Astrocyte (in vitro differentiated cells and primary cell): ENCODE measurements around the gene HOMER1. TPM values are rescaled to one million over a fixed set of nuclear protein-coding genes. Genes with fewer than 3 reads are reported as not detected.

Experiments
- DNase-seq: peaks from one replicate; pipeline ENCODE4 v3.0.0-alpha.2; 2010; ENCODE audit warnings: low read depth
- FAIRE-seq: peaks from 2 replicates; lab custom pipeline; 2011; peaks lifted over from hg19 to GRCh38; lab: Jason Lieb, UNC
- H2AFZ ChIP-seq: 2 replicates; pipeline ENCODE4 v1.6.0; 2012; ENCODE audit warnings: low read depth, low read length, inconsistent platforms
- H3K27ac ChIP-seq: 2 replicates; pipeline ENCODE4 v1.5.1; 2011; ENCODE audit warnings: low read depth, low read length, inconsistent platforms
- H3K27me3 ChIP-seq: 2 replicates; pipeline ENCODE4 v1.6.0; 2011; ENCODE audit warnings: low read length, inconsistent platforms; ENCODE audit not compliant: insufficient read depth
- H3K36me3 ChIP-seq: 2 replicates; pipeline ENCODE4 v1.5.1; 2011; ENCODE audit warnings: low read length, inconsistent platforms; ENCODE audit not compliant: insufficient read depth
- H3K4me1 ChIP-seq: 2 replicates; pipeline ENCODE4 v1.5.1; 2011; ENCODE audit warnings: low read length, inconsistent platforms; ENCODE audit not compliant: insufficient read depth
- H3K4me2 ChIP-seq: 2 replicates; pipeline ENCODE4 v1.6.0; 2012; ENCODE audit warnings: low read length, inconsistent platforms
- H3K4me3 ChIP-seq: 2 replicates; pipeline ENCODE4 v1.5.1; 2011; ENCODE audit warnings: low read depth, mild to moderate bottlenecking, low read length, inconsistent platforms; ENCODE audit not compliant: insufficient read depth
- H3K79me2 ChIP-seq: 2 replicates; pipeline ENCODE4 v1.6.0; 2012; ENCODE audit warnings: mild to moderate bottlenecking, low read length, inconsistent platforms; ENCODE audit not compliant: insufficient read depth
- H3K9ac ChIP-seq: 2 replicates; pipeline ENCODE4 v1.6.0; 2012; ENCODE audit warnings: mild to moderate bottlenecking, low read length, inconsistent platforms
- H3K9me3 ChIP-seq: 2 replicates; pipeline ENCODE4 v1.5.1; 2012; ENCODE audit warnings: low read depth, mild to moderate bottlenecking, low read length, inconsistent platforms; ENCODE audit not compliant: insufficient read depth
- H4K20me1 ChIP-seq: 2 replicates; pipeline ENCODE4 v1.6.0; 2012; ENCODE audit warnings: low read length, inconsistent platforms; ENCODE audit not compliant: insufficient read depth
- H3K27ac Mint-ChIP-seq: one replicate; pipeline ENCODE4 v1.8.0; 2021; ENCODE audit warnings: mild to moderate bottlenecking, mixed read lengths; ENCODE audit not compliant: unreplicated experiment
- H3K27me3 Mint-ChIP-seq: one replicate; pipeline ENCODE4 v1.8.0; 2021; ENCODE audit warnings: low read depth, mixed read lengths; ENCODE audit not compliant: unreplicated experiment
- H3K36me3 Mint-ChIP-seq: one replicate; pipeline ENCODE4 v1.8.0; 2021; ENCODE audit warnings: low read depth, mixed read lengths; ENCODE audit not compliant: unreplicated experiment
- H3K4me1 Mint-ChIP-seq: one replicate; pipeline ENCODE4 v1.8.0; 2021; ENCODE audit warnings: low read depth, mixed read lengths; ENCODE audit not compliant: unreplicated experiment
- H3K4me3 Mint-ChIP-seq: one replicate; pipeline ENCODE4 v1.8.0; 2021; ENCODE audit warnings: mild to moderate bottlenecking, moderate library complexity, mixed read lengths; ENCODE audit not compliant: unreplicated experiment
- H3K9me3 Mint-ChIP-seq: one replicate; pipeline ENCODE4 v1.8.0; 2021; ENCODE audit warnings: mild to moderate bottlenecking, mixed read lengths; ENCODE audit not compliant: unreplicated experiment
- CTCF ChIP-seq: IDR thresholded peaks from 2 replicates; pipeline ENCODE4 v1.5.1; 2011; ENCODE audit warnings: low read depth, mild to moderate bottlenecking, inconsistent platforms, low read length, moderate library complexity; ENCODE audit not compliant: insufficient read depth
- EZH2 ChIP-seq: IDR thresholded peaks from 2 replicates; pipeline ENCODE4 v1.6.1; 2012; ENCODE audit warnings: mild to moderate bottlenecking, low read length, inconsistent platforms; ENCODE audit not compliant: insufficient read depth
- total RNA-seq: library from RNA; stranded (reverse); gene quantifications from 2 replicates; pipeline ENCODE4 v1.2.1, GENCODE V29; 2021

HOMER1 gene
- total RNA-seq, 1 donor from 2014 or later: 26.9 TPM

GRCh38 chr5:79329453-79329852 lies 184.5 kb downstream of the HOMER1 start:
- Histone ChIP-seq H3K9me3 (no peaks in the 10 kb centered on the region), H3K27me3 (no peaks in the 10 kb centered on the region), H4K20me1 (no peaks in the 10 kb centered on the region), H3K9ac (no peak overlapping the region), H2AFZ (no peak overlapping the region), H3K79me2 (no peaks in the 10 kb centered on the region), H3K36me3 (no peaks in the 10 kb centered on the region), H3K4me2 (no peak overlapping the region), H3K4me1 (no peaks in the 10 kb centered on the region), H3K4me3 (no peak overlapping the region), H3K27ac (no peak overlapping the region)
- Mint-ChIP-seq H3K4me3 (no peak overlapping the region), H3K27ac (peak overlapping the region; percentile 29), H3K36me3 (peaks cover 14% of the 10 kb centered on the region), H3K9me3 (no peaks in the 10 kb centered on the region), H3K27me3 (no peaks in the 10 kb centered on the region), H3K4me1 (peaks cover 5% of the 10 kb centered on the region)
- TF ChIP-seq CTCF: no peak
- TF ChIP-seq EZH2: no peak
- no peak for FAIRE-seq
- DNase-seq: no peak

Other genes starting within 250 kb of the HOMER1 start
- 55.5 and 62.2 TPM in 2 replicates for gene TENT2, start 98.3 kb upstream of the HOMER1 start, total RNA-seq
- 1.2 and 1.5 TPM in 2 replicates for gene CMYA5, start 175.7 kb upstream of the HOMER1 start, total RNA-seq